K562 (cell line): ENCODE data around the gene DSTYK. TPM values are rescaled to one million over a fixed set of nuclear protein-coding genes. Genes with fewer than 3 reads are reported as not detected.

Experiments
- ARNT ChIP-seq, 2 experiments: fragments of 450-650 bp; IDR thresholded peaks; 2 replicates each; pipeline ENCODE4 v1.6.1; 2016; ENCODE audit warnings: mild to moderate bottlenecking in 1 of 2
- CBFB ChIP-seq: sonication (generic); formaldehyde crosslinking; IDR thresholded peaks from 2 replicates; pipeline ENCODE4 v1.4.0; 2020; ENCODE audit warnings: mild to moderate bottlenecking, missing genetic modification reagents
- CREBBP ChIP-seq: IDR thresholded peaks from one replicate; pipeline ENCODE4 v1.6.1; 2012; ENCODE audit warnings: low read depth, mild to moderate bottlenecking, control low read depth, inconsistent platforms, low read length
- ETS1 ChIP-seq: conservative IDR thresholded peaks from 2 replicates; pipeline ENCODE4 v1.6.1; 2011; ENCODE audit warnings: low read depth, mild to moderate bottlenecking, low read length; ENCODE audit not compliant: control insufficient read depth
- FOXK1 ChIP-seq: sonication (generic); formaldehyde crosslinking; IDR thresholded peaks from 2 replicates; pipeline ENCODE4 v1.8.0; 2022; ENCODE audit warnings: missing genetic modification reagents, mild to moderate bottlenecking, borderline replicate concordance
- FOXP1 ChIP-seq: sonication (generic); formaldehyde crosslinking; IDR thresholded peaks from 2 replicates; pipeline ENCODE4 v1.8.0; 2022; ENCODE audit warnings: mild to moderate bottlenecking, missing genetic modification reagents
- GABPB2 ChIP-seq: fragments of 250-450 bp; sonication (Bioruptor Pico); conservative IDR thresholded peaks from 2 replicates; pipeline ENCODE4 v1.5.1; 2021; ENCODE audit warnings: mild to moderate bottlenecking
- HLTF ChIP-seq: fragments of 450-650 bp; IDR thresholded peaks from 2 replicates; pipeline ENCODE4 v1.6.1; 2016
- HNRNPLL ChIP-seq: fragments of 200-400 bp; formaldehyde crosslinking; IDR thresholded peaks from 2 replicates; pipeline ENCODE4 v1.6.1; 2017; ENCODE audit warnings: low read length, low read depth, mild to moderate bottlenecking; ENCODE audit not compliant: poor library complexity, severe bottlenecking
- JUND ChIP-seq, 2 experiments: IDR thresholded peaks; 2 replicates in 1 of 2; 3 replicates in 1 of 2; pipeline ENCODE4 v1.6.1; 2011; ENCODE audit warnings: borderline replicate concordance in 2 of 2, low read depth in 2 of 2, low read length in 2 of 2, improper control_type of control experiment in 1 of 2, missing biosample characterization in 1 of 2, missing genetic modification characterization in 1 of 2, missing genetic modification reagents in 1 of 2
- KDM4B ChIP-seq, 2 experiments: fragments of 450-650 bp in 1 of 2; sonication (generic) in 1 of 2; IDR thresholded peaks; 2 replicates each; pipeline ENCODE4 v1.6.1; 2016 to 2017; ENCODE audit warnings: borderline replicate concordance in 2 of 2, antibody characterized with exemption in 1 of 2, low read depth in 1 of 2, mild to moderate bottlenecking in 1 of 2
- MAFK ChIP-seq: IDR thresholded peaks from 2 replicates; pipeline ENCODE4 v1.6.1; 2011; ENCODE audit warnings: low read length, improper control_type of control experiment
- MEF2D ChIP-seq: conservative IDR thresholded peaks from 2 replicates; pipeline ENCODE4 v1.6.1; 2016; ENCODE audit warnings: low read depth, missing genetic modification characterization, missing compliant biosample characterization
- MTF1 ChIP-seq: fragments of 250-450 bp; sonication (Bioruptor Pico); IDR thresholded peaks from 2 replicates; pipeline ENCODE4 v1.9.0; 2021; ENCODE audit warnings: moderate library complexity, mild to moderate bottlenecking, inconsistent platforms, borderline replicate concordance
- NCOA6 ChIP-seq: fragments of 450-650 bp; IDR thresholded peaks from 2 replicates; pipeline ENCODE4 v1.6.1; 2017; ENCODE audit warnings: mild to moderate bottlenecking
- NR2C1 ChIP-seq, 2 experiments: fragments of 450-650 bp; IDR thresholded peaks; 2 replicates each; pipeline ENCODE4 v1.6.1; 2017; ENCODE audit warnings: mild to moderate bottlenecking in 2 of 2, antibody characterized with exemption in 1 of 2, inconsistent platforms in 1 of 2, missing compliant biosample characterization in 1 of 2, missing genetic modification characterization in 1 of 2
- PCBP2 ChIP-seq: fragments of 200-400 bp; formaldehyde crosslinking; IDR thresholded peaks from 2 replicates; pipeline ENCODE4 v1.6.1; 2018; ENCODE audit warnings: low read length, low read depth, mild to moderate bottlenecking, moderate library complexity; ENCODE audit not compliant: poor library complexity, severe bottlenecking
- POLR2AphosphoS5 ChIP-seq: IDR thresholded peaks from 2 replicates; pipeline ENCODE4 v1.6.1; 2011; ENCODE audit warnings: mild to moderate bottlenecking, low read depth, low read length, moderate library complexity; ENCODE audit not compliant: control insufficient read depth, insufficient read depth
- POU5F1 ChIP-seq: fragments of 150-350 bp; IDR thresholded peaks from 2 replicates; pipeline ENCODE4 v1.6.1; 2014; ENCODE audit warnings: borderline replicate concordance, low read length, low read depth, mild to moderate bottlenecking; ENCODE audit not compliant: partially characterized antibody
- PTRF ChIP-seq: fragments of 450-650 bp; IDR thresholded peaks from 2 replicates; pipeline ENCODE4 v1.6.1; 2016; ENCODE audit warnings: mild to moderate bottlenecking, missing genetic modification characterization, missing compliant biosample characterization
- RBM25 ChIP-seq: fragments of 200-400 bp; formaldehyde crosslinking; IDR thresholded peaks from 2 replicates; pipeline ENCODE4 v1.6.1; 2018; ENCODE audit warnings: low read length, low read depth, moderate library complexity; ENCODE audit not compliant: severe bottlenecking
- ZBTB8A ChIP-seq: fragments of 450-650 bp; IDR thresholded peaks from 2 replicates; pipeline ENCODE4 v1.6.1; 2018; ENCODE audit warnings: mild to moderate bottlenecking, moderate library complexity; ENCODE audit not compliant: partially characterized antibody
- ZFX ChIP-seq: sonication (generic); formaldehyde crosslinking; IDR thresholded peaks from 2 replicates; pipeline ENCODE4 v1.8.0; 2022; ENCODE audit warnings: mild to moderate bottlenecking, missing genetic modification reagents, moderate library complexity
- ZNF785 ChIP-seq: fragments of 250-450 bp; sonication (Bioruptor Pico); IDR thresholded peaks from 2 replicates; pipeline ENCODE4 v1.4.0; 2020; ENCODE audit warnings: mild to moderate bottlenecking
- ZSCAN32 ChIP-seq: fragments of 450-650 bp; formaldehyde crosslinking; IDR thresholded peaks from 2 replicates; pipeline ENCODE4 v1.4.0; 2020; ENCODE audit warnings: mild to moderate bottlenecking, moderate library complexity
- polyA plus RNA-seq, 8 experiments: library from polyadenylated mRNA; depleted of rRNA in 4 of 8; stranded (reverse) in 5 of 8; unstranded in 3 of 8; fragments of >200 nt; fragmentation: Nextera tagmentation in 2 of 8; fragmentation: Illumina TruSeq in 1 of 8; extraction: Ambion mirVana in 2 of 8; extraction: Trizol in 1 of 8; gene quantifications; 2 replicates each; pipeline versions ENCODE4 v1.2.1 to v1.2.3, GENCODE V29; 2011 to 2014; ENCODE audit warnings: inconsistent platforms in 1 of 8, missing spikeins in 1 of 8
- total RNA-seq, 7 experiments: library from RNA; depleted of rRNA in 6 of 7; stranded (reverse); fragments of >200 nt in 6 of 7; fragmentation: Illumina TruSeq in 2 of 7; extraction: Trizol in 2 of 7; gene quantifications; 2 replicates each; pipeline versions ENCODE4 v1.2.1 to v1.2.3, GENCODE V29; 2011 to 2021; ENCODE audit warnings: low replicate concordance in 1 of 7

The DSTYK gene
- total and polyA plus RNA-seq, 9 of the 15 experiments (the other 6 are each of a cell fraction or from before 2014, with no cell fraction given): 4.2 to 7.1 (median 6.2) TPM

GRCh38 chr1:205211169-205211838, at the start of gene DSTYK (continued):
- TF ChIP-seq FOXK1 (CRISPR knock-in tag) (no peak), ZSCAN32 (CRISPR knock-in tag) (no peak), RBM25 (no peak), JUND (IDR thresholded peaks at IDR 0.05; ENCODE audit: borderline replicate concordance, low read depth, low read length) (peak; percentile 90), JUND (tag; IDR thresholded peaks at IDR 0.05; ENCODE audit: borderline replicate concordance, low read depth, low read length) (peak; percentile 63; the same call in 1 of the 3 replicates), ARNT (IDR thresholded peaks at IDR 0.05) (peak; percentile 82 to 97; a peak in 3 of 4 replicates), POLR2AphosphoS5 (peak; percentile 72), GABPB2 (CRISPR knock-in tag) (no peak), ZNF785 (CRISPR knock-in tag) (no peak), MAFK (peak; percentile 57), CREBBP (no peak), NCOA6 (peak; percentile 68; the same call in 1 of the 2 replicates), HLTF (peak; percentile 72; the same call in 1 of the 2 replicates), PTRF (tag) (no peak), HNRNPLL (peak; percentile 90), ETS1 (peak; percentile 99), KDM4B (IDR thresholded peaks at IDR 0.05; ENCODE audit: borderline replicate concordance in 2 of 2, low read depth in 1 of 2) (peak in 1 of 2 experiments; percentile 95; a peak in 2 of 4 replicates), CBFB (CRISPR knock-in tag) (peak; percentile 100), FOXP1 (CRISPR knock-in tag) (peak; percentile 77; the same call in 1 of the 2 replicates), MEF2D (tag) (0 out of 2 replicates have a peak, but pooled peaks have one; percentile 62), MTF1 (CRISPR knock-in tag) (peak; percentile 12; the same call in 1 of the 2 replicates), ZFX (CRISPR knock-in tag) (peak; percentile 97), PCBP2 (no peak), ZBTB8A (no peak), POU5F1 (peak; percentile 82), NR2C1 (IDR thresholded peaks at IDR 0.05) (peak; percentile 83), NR2C1 (tag; IDR thresholded peaks at IDR 0.05) (peak; percentile 94)
